Glutamatergic neuron (in vitro differentiated cells): Measurements from ENCODE around the gene UAP1. TPM values are rescaled to one million over a fixed set of nuclear protein-coding genes. Genes with fewer than 3 reads are reported as not detected.

Experiments used
- DNase-seq: peaks from one replicate; pipeline ENCODE4 v3.0.0; 2022
- H3K27ac Mint-ChIP-seq: one replicate; pipeline ENCODE4 v1.8.0; 2020; ENCODE audit warnings: mild to moderate bottlenecking, mixed read lengths, inconsistent platforms; ENCODE audit not compliant: unreplicated experiment
- H3K27me3 Mint-ChIP-seq: one replicate; pipeline ENCODE4 v1.8.0; 2020; ENCODE audit warnings: mild to moderate bottlenecking, moderate library complexity, mixed read lengths, inconsistent platforms; ENCODE audit not compliant: unreplicated experiment
- H3K36me3 Mint-ChIP-seq: one replicate; pipeline ENCODE4 v1.8.0; 2020; ENCODE audit warnings: mild to moderate bottlenecking, mixed read lengths, inconsistent platforms; ENCODE audit not compliant: unreplicated experiment
- H3K4me1 Mint-ChIP-seq: one replicate; pipeline ENCODE4 v1.8.0; 2020; ENCODE audit warnings: mild to moderate bottlenecking, low read depth, mixed read lengths, inconsistent platforms; ENCODE audit not compliant: unreplicated experiment
- H3K4me3 Mint-ChIP-seq: one replicate; pipeline ENCODE4 v1.8.0; 2020; ENCODE audit warnings: mild to moderate bottlenecking, mixed read lengths, inconsistent platforms; ENCODE audit not compliant: unreplicated experiment
- H3K9me3 Mint-ChIP-seq: one replicate; pipeline ENCODE4 v1.8.0; 2020; ENCODE audit warnings: mild to moderate bottlenecking, moderate library complexity, mixed read lengths, inconsistent platforms; ENCODE audit not compliant: unreplicated experiment
- total RNA-seq: library from RNA; stranded (reverse); fragmentation: NEBNext Ultra II Directional; extraction: Animal tissue kit (Norgen Biotek cat#: 25700); gene quantifications from one replicate; pipeline ENCODE4 v1.2.1, GENCODE V29; 2021; ENCODE audit not compliant: unreplicated experiment
- TF ChIP-seq, protein P1 (sequence below): fragments of 200-600 bp; sonication (generic); IDR thresholded peaks from one replicate; pipeline ENCODE4 v1.5.0; 2021; ENCODE audit not compliant: partially characterized antibody, unreplicated experiment

UAP1 gene
- total RNA-seq, 1 donor from 2014 or later: 34.1 TPM

DNA sequence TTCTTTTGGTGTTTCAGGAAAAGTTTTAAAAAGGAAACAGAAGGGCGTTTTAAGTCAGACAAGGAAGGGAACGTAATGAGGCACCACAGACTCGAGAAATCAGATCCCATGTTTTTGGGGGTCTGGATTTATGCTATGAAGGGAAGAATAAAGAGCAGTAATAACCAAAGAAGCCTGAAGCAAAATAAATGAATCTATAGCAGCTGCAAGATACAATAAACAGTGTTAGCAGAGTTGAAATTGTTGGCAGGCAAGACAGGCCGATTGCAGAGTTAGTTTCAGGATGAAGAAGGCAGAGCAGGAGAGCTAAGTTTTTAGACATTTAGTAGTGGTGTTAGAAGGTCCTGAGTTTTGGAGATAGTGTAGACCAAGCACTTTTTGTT lies 71.2 kb downstream of the UAP1 start:
- Mint-ChIP-seq H3K27me3 (no peaks in the 10 kb centered on the region), H3K4me3 (peak overlapping the region; percentile 8), H3K27ac (no peak overlapping the region), H3K9me3 (peaks cover 1% of the 10 kb centered on the region), H3K36me3 (no peaks in the 10 kb centered on the region), H3K4me1 (peaks cover 13% of the 10 kb centered on the region)
- TF ChIP-seq, protein P1, sequence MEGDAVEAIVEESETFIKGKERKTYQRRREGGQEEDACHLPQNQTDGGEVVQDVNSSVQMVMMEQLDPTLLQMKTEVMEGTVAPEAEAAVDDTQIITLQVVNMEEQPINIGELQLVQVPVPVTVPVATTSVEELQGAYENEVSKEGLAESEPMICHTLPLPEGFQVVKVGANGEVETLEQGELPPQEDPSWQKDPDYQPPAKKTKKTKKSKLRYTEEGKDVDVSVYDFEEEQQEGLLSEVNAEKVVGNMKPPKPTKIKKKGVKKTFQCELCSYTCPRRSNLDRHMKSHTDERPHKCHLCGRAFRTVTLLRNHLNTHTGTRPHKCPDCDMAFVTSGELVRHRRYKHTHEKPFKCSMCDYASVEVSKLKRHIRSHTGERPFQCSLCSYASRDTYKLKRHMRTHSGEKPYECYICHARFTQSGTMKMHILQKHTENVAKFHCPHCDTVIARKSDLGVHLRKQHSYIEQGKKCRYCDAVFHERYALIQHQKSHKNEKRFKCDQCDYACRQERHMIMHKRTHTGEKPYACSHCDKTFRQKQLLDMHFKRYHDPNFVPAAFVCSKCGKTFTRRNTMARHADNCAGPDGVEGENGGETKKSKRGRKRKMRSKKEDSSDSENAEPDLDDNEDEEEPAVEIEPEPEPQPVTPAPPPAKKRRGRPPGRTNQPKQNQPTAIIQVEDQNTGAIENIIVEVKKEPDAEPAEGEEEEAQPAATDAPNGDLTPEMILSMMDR: no peak
- DNase-seq: no peak

GRCh38 chr1:162633081-162633762 lies 71.7 kb downstream of the UAP1 start:
- Mint-ChIP-seq H3K4me1 (peaks cover 11% of the 10 kb centered on the region), H3K36me3 (no peaks in the 10 kb centered on the region), H3K4me3 (peak overlapping the region; percentile 8), H3K27ac (no peak overlapping the region), H3K9me3 (peaks cover 1% of the 10 kb centered on the region), H3K27me3 (no peaks in the 10 kb centered on the region)
- DNase-seq: no peak
- TF ChIP-seq, protein P1: no peak

DNA sequence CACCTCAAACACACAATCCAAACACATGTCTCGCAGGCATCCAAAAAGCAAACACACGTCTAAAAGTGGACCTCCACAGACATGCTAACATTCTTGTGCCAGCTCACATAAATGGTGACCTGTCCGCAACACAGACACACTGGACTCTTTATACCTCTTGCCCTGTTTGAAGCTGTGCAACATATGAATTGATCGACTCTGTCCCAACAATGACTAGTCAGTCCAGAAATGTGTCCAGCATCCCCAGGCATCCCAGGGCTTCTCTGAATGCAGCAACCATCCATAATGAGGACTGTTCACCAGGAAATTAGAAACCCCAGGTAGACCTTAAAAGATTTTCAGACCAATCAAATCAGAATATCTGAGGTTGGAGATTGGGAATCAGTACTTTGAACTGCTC lies 73.9 kb downstream of the UAP1 start:
- TF ChIP-seq, protein P1: no peak
- no peaks in the 10 kb centered on the region for H3K36me3 Mint-ChIP-seq
- H3K9me3 Mint-ChIP-seq: peaks cover 1% of the 10 kb centered on the region
- no peak overlapping the region for H3K27ac Mint-ChIP-seq
- H3K27me3 Mint-ChIP-seq: no peaks in the 10 kb centered on the region
- H3K4me1 Mint-ChIP-seq: peaks cover 11% of the 10 kb centered on the region
- no peak for DNase-seq
- no peak overlapping the region for H3K4me3 Mint-ChIP-seq

DNA sequence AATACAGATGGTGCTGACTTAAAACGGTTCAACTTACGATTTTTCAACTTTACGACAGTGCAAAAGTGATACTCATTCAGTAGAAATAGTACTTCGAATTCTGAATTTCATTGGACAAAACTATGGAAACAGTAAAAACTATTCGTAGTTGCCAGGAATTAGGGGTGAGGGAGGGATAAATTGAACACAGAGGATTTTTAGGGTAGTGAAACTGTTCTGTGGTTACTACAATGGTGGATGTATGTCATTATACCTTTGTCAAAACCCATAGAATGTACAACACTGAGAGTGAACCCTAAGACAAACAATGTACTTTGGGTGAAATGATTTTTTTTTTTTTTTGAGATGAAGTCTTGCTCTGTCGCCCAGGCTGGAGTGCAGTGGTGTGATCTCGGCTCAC lies 78.2 kb downstream of the UAP1 start:
- H3K4me1 Mint-ChIP-seq: no peaks in the 10 kb centered on the region
- no peak overlapping the region for H3K4me3 Mint-ChIP-seq
- TF ChIP-seq, protein P1: no peak
- no peak overlapping the region for H3K27ac Mint-ChIP-seq
- no peaks in the 10 kb centered on the region for H3K27me3 Mint-ChIP-seq
- no peak for DNase-seq
- peaks cover 1% of the 10 kb centered on the region for H3K9me3 Mint-ChIP-seq
- H3K36me3 Mint-ChIP-seq: no peaks in the 10 kb centered on the region

DNA sequence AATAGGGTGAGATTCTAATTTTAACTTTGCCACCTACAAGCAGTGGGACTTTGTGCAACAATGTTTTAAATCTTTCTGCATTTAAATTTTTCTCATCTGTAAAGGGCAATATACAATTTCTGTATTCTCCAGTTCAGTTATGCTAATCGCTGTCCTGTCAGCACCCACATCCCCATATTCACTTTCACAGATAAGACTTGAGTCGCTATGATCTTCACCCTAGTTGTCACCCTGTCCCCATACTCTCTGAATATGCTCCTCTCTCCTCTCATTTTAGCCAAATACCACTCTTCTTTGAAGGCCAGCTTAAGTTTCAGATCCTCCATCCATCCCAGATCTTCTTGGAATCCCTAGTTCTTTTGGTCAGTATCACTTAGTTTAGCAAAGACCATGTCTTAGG lies 79.6 kb downstream of the UAP1 start:
- Mint-ChIP-seq H3K9me3 (no peaks in the 10 kb centered on the region), H3K27me3 (no peaks in the 10 kb centered on the region), H3K4me3 (no peak overlapping the region), H3K4me1 (no peaks in the 10 kb centered on the region), H3K36me3 (no peaks in the 10 kb centered on the region), H3K27ac (no peak overlapping the region)
- no peak for DNase-seq
- TF ChIP-seq, protein P1: no peak
